ENCODE results near the gene JMJD7. TPM values are rescaled to one million over a fixed set of nuclear protein-coding genes. Genes with fewer than 3 reads are reported as not detected.

The JMJD7 gene
- total RNA-seq, 6 experiments from 2014 or later: 6.0 to 8.6 (median 7.3) TPM

GRCh38 chr15:41832208-41832607, 4.3 kb downstream of the JMJD7 start:
- no peaks in the 10 kb centered on the region for H3K9me3 ChIP-seq
- ATAC-seq (no peak), DNase-seq (no peak)
- H3K4me1 ChIP-seq: peaks cover 0 to 13% (median 6%) of the 10 kb centered on the region in 4 donors
- no peak overlapping the region for H3K4me3 ChIP-seq
- intact Hi-C loops (cut with DNase I): no loop called here
- H3K27me3 ChIP-seq: no peaks in the 10 kb centered on the region
- H3K27ac ChIP-seq: no peak overlapping the region
- no peaks in the 10 kb centered on the region for H3K36me3 ChIP-seq
- WGBS (ENCODE audit: insufficient coverage, low coverage, low lambda C conversion rate, missing lambda C conversion rate): no CpG with 5 or more reads among the region's 10 CpGs
- TF ChIP-seq POLR2A (IDR thresholded peaks at IDR 0.05): no peak

- Histone ChIP-seq H3K36me3 (no peaks in the 10 kb centered on the region), H3K4me1 (peaks cover 0 to 9% (median 4%) of the 10 kb centered on the region in 4 donors), H3K4me3 (no peak overlapping the region), H3K27ac (no peak overlapping the region), H3K27me3 (no peaks in the 10 kb centered on the region), H3K9me3 (no peaks in the 10 kb centered on the region)
- ATAC-seq (no peak), DNase-seq (no peak)
- TF ChIP-seq POLR2A (IDR thresholded peaks at IDR 0.05): no peak
- TF ChIP-seq CTCF (IDR thresholded peaks at IDR 0.05): no peak
- 83% methylated on average over 3 of the region's 3 CpGs for WGBS (ENCODE audit: insufficient coverage, low coverage, low lambda C conversion rate, missing lambda C conversion rate)
- intact Hi-C loops (cut with DNase I): no loop called here
These were observed 5.0 kb downstream of the JMJD7 start for GRCh38 chr15:41832875-41833274.

- ATAC-seq (no peak), DNase-seq (no peak)
- WGBS (ENCODE audit: insufficient coverage, low coverage, low lambda C conversion rate, missing lambda C conversion rate): no CpG with 5 or more reads among the region's 3 CpGs
- no peak overlapping the region for H3K27ac ChIP-seq
- intact Hi-C loops (cut with DNase I): no loop called here
- no peaks in the 10 kb centered on the region for H3K9me3 ChIP-seq
- TF ChIP-seq POLR2A (IDR thresholded peaks at IDR 0.05) (no peak), CTCF (IDR thresholded peaks at IDR 0.05) (no peak)
- peaks cover 0 to 4% (median 2%) of the 10 kb centered on the region in 4 donors for H3K4me1 ChIP-seq
- H3K36me3 ChIP-seq: no peaks in the 10 kb centered on the region
- H3K27me3 ChIP-seq: no peaks in the 10 kb centered on the region
- H3K4me3 ChIP-seq: no peak overlapping the region
These were observed 6.2 kb downstream of the JMJD7 start for GRCh38 chr15:41834096-41834495.

- no peak overlapping the region for H3K27ac ChIP-seq
- H3K9me3 ChIP-seq: no peaks in the 10 kb centered on the region
- no peak for TF ChIP-seq POLR2A (IDR thresholded peaks at IDR 0.05)
- no peak for TF ChIP-seq CTCF (IDR thresholded peaks at IDR 0.05)
- no peak overlapping the region for H3K4me3 ChIP-seq
- no peaks in the 10 kb centered on the region for H3K27me3 ChIP-seq
- H3K36me3 ChIP-seq: peaks cover 0 to 6% (median 0%) of the 10 kb centered on the region in 4 donors
- DNase-seq (no peak), ATAC-seq (no peak)
- peaks cover 0 to 3% (median 0%) of the 10 kb centered on the region in 4 donors for H3K4me1 ChIP-seq
- intact Hi-C loops (cut with DNase I): no loop called here
- no CpG with 5 or more reads among the region's 6 CpGs for WGBS (ENCODE audit: insufficient coverage, low coverage, low lambda C conversion rate, missing lambda C conversion rate)
These were observed 8.2 kb downstream of the JMJD7 start for GRCh38 chr15:41836073-41836472.

GRCh38 chr15:41836713-41837454, 9.0 kb downstream of the JMJD7 start:
- Histone ChIP-seq H3K36me3 (peaks cover 0 to 6% (median 0%) of the 10 kb centered on the region in 4 donors), H3K27me3 (no peaks in the 10 kb centered on the region), H3K4me1 (peaks cover 0 to 3% (median 0%) of the 10 kb centered on the region in 4 donors), H3K9me3 (no peaks in the 10 kb centered on the region), H3K27ac (no peak overlapping the region), H3K4me3 (no peak overlapping the region)
- DNase-seq (no peak), ATAC-seq (no peak)
- TF ChIP-seq CTCF (IDR thresholded peaks at IDR 0.05): no peak
- no peak for TF ChIP-seq POLR2A (IDR thresholded peaks at IDR 0.05)
- intact Hi-C loops (cut with DNase I): no loop called here
- no CpG with 5 or more reads among the region's 23 CpGs for WGBS (ENCODE audit: insufficient coverage, low coverage, low lambda C conversion rate, missing lambda C conversion rate)
